ENCODE results near the gene EVC. TPM values are rescaled to one million over a fixed set of nuclear protein-coding genes. Genes with fewer than 3 reads are reported as not detected.
A peak's percentile ranks its signal among the peaks of the same experiment; 100 is the strongest.
"Not testable (repeated sequence)": the region's sequence is repeated elsewhere in the genome, so short reads cannot be mapped to it uniquely, and the experiment has no call there.

Gene EVC
- total and polyA plus RNA-seq, 7 experiments from 2014 or later = 0.37 to 1.5 (median 0.68) TPM; not detected in 2

DNA sequence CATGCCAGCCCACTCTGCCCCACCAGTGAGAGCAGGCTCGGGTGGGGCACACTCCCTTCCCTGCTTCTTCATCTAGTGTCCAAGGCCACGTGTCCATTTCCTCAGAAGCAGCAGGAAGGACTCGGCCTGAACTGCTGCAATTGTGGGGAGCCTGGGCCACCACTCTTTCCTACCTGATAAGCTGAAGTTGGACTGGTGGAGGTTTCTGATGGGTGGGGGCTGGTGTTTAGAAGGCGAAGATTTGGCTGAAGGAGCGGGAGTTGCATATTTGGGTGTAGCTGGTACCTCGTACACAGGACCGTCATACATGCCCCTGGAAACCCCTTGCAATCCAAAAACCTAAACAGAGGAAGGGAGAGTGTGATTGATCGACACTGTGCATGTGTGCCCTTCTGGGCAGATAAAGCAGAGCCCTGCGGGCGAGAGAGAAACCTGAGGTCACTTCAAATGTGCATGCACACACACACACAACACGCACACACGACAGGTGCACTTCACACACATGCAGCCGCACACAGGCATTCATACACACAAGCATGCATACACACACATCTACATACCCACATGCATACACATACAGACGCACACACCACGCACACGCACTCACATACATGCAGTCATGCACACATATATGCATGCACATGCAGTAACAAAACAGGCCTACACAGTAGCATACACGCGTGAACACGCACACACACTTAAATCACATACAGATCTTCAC is 114.5 kb downstream of the EVC start:
- POLR2A ChIA-PET = no interaction called here
- no peaks in the 10 kb centered on the region for H3K36me3 Mint-ChIP-seq

DNA sequence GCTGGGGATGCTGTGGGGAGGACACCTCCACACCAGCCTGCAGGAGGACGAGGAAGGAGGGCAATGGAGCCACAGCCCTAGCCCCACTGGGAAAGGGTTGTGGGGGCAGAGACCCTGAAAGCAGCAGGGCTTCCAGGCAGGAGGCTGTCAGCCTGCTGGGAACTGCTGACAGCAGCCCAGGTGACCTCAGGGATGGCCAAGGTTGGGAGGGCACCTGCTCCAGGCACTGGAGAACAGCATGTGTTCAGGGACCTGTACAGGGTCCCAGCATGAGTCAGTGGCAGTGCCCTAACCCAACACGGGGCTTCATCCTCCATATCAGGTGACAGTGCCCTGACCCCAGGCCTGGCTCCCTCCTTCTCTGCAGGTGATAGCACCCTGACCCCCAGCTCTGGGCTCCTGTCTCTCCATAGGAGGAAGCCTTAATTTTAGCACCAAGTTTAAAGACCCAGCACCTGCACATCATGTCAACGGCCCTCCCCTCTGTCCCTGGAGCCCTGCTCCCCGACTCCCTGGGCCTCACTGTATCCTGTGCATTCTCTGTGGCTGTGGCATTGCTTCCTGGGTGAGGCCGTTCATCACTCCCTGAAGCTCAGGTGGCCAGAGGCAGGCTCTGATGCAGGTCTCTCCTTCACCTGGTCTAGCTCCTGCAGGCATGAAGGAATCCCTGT is 115.6 kb downstream of the EVC start:
- H3K9me3 Mint-ChIP-seq = peaks cover 0 to 2% (median 0%) of the 10 kb centered on the region in 11 donors
- POLR2A ChIA-PET = no interaction called here
- Histone ChIP-seq H3K27ac (ENCODE audit: low read depth, low read length) (no peak overlapping the region), H3K4me1 (ENCODE audit: control insufficient read depth in 2 of 2, insufficient read depth in 2 of 2, low read length in 2 of 2) (no peaks in the 10 kb centered on the region), H3K36me3 (ENCODE audit: control insufficient read depth in 2 of 3, insufficient read depth in 3 of 3, low read length in 3 of 3) (no peaks in the 10 kb centered on the region), H3K27me3 (ENCODE audit: control insufficient read depth in 2 of 2, insufficient read depth in 2 of 2, low read length in 2 of 2) (no peaks in the 10 kb centered on the region), H3K9me3 (ENCODE audit: control insufficient read depth in 2 of 3, low read length in 3 of 3) (no peaks in the 10 kb centered on the region), H3K4me3 (ENCODE audit: low read length) (no peak overlapping the region)
- no peak for DNase-seq
- peaks cover 0 to 40% (median 0%) of the 10 kb centered on the region in 7 donors for H3K4me1 Mint-ChIP-seq
- ATAC-seq = no peak
- intact Hi-C loops (cut with micrococcal nuclease) = no loop called here
- CTCF ChIA-PET = no interaction called here
- peaks cover 4 to 11% (median 6%) of the 10 kb centered on the region in 5 donors for H3K27me3 Mint-ChIP-seq
- no peak overlapping the region for H3K27ac Mint-ChIP-seq
- H3K4me3 Mint-ChIP-seq = no peak overlapping the region
- no peaks in the 10 kb centered on the region for H3K36me3 Mint-ChIP-seq

More for the DNA sequence above, 114.5 kb downstream of the EVC start:
- Mint-ChIP-seq H3K9me3 (peaks cover 0 to 3% (median 0%) of the 10 kb centered on the region in 11 donors), H3K27me3 (peaks cover 4 to 11% (median 6%) of the 10 kb centered on the region in 5 donors), H3K4me1 (peaks cover 0 to 40% (median 0%) of the 10 kb centered on the region in 7 donors), H3K4me3 (no peak overlapping the region), H3K27ac (no peak overlapping the region)
- ATAC-seq = no peak
- Histone ChIP-seq H3K36me3 (ENCODE audit: control insufficient read depth in 2 of 3, insufficient read depth in 3 of 3, low read length in 3 of 3) (no peaks in the 10 kb centered on the region), H3K27ac (ENCODE audit: low read depth, low read length) (no peak overlapping the region), H3K27me3 (ENCODE audit: control insufficient read depth in 2 of 2, insufficient read depth in 2 of 2, low read length in 2 of 2) (no peaks in the 10 kb centered on the region), H3K4me1 (ENCODE audit: control insufficient read depth in 2 of 2, insufficient read depth in 2 of 2, low read length in 2 of 2) (no peaks in the 10 kb centered on the region), H3K4me3 (ENCODE audit: low read length) (no peak overlapping the region), H3K9me3 (ENCODE audit: control insufficient read depth in 2 of 3, low read length in 3 of 3) (no peaks in the 10 kb centered on the region)
- intact Hi-C loops (cut with micrococcal nuclease) = no loop called here
- DNase-seq = no peak
- CTCF ChIA-PET = no interaction called here

DNA sequence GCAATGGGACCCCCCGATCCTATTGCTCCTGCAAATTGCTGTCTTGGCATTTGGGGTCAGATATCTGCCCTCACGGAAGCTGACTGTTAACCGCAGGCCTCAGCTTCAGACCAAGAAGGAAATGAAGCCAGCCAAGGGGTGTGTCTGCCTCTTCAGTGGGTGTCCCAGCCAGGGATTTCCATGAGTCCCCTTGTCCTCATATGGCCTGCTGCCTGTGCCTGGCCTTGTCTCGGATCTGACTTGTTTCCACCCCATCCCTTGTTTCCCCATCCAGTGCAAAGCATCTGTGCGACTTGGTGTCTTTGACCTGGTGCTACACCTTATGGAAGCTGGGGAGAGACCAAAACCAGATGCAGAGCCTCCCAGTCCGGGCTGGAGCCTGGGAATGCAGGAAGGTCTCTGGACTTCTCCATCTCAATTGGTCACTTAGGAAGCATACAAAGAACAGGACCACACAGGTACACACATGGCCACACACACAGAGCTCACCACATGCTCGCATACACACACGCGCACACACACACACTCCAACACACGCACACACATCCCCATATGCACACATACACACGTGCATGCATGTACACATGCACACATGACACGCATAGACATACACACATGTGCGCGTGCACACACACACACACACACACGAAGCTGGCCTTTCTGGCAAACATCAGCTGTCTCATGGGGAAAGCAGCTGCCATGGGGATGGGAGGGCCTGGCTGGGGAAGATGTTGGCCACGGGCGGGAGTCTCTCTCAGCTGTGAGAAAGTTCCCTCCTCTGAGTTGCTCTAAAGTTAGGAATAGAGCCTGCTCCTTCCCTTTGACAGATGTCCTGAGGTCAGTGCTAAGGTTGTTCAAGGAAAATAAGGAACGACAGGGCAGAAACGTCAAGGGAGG is 116.4 kb downstream of the EVC start:
- Histone ChIP-seq H3K36me3 (ENCODE audit: control insufficient read depth in 2 of 3, insufficient read depth in 3 of 3, low read length in 3 of 3) (no peaks in the 10 kb centered on the region), H3K9me3 (ENCODE audit: control insufficient read depth in 2 of 3, low read length in 3 of 3) (no peaks in the 10 kb centered on the region), H3K27me3 (ENCODE audit: control insufficient read depth in 2 of 2, insufficient read depth in 2 of 2, low read length in 2 of 2) (no peaks in the 10 kb centered on the region), H3K4me1 (ENCODE audit: control insufficient read depth in 2 of 2, insufficient read depth in 2 of 2, low read length in 2 of 2) (no peaks in the 10 kb centered on the region), H3K27ac (ENCODE audit: low read depth, low read length) (no peak overlapping the region), H3K4me3 (ENCODE audit: low read length) (no peak overlapping the region)
- no peak for DNase-seq
- intact Hi-C loops (cut with micrococcal nuclease) = no loop called here
- POLR2A ChIA-PET = no interaction called here
- H3K27ac Mint-ChIP-seq = no peak overlapping the region
- H3K27me3 Mint-ChIP-seq = peaks cover 4 to 11% (median 6%) of the 10 kb centered on the region in 5 donors
- CTCF ChIA-PET = no interaction called here
- peaks cover 0 to 2% (median 0%) of the 10 kb centered on the region in 11 donors for H3K9me3 Mint-ChIP-seq
- no peak overlapping the region for H3K4me3 Mint-ChIP-seq
- no peaks in the 10 kb centered on the region for H3K36me3 Mint-ChIP-seq
- ATAC-seq = peak; percentile 29
- peaks cover 0 to 40% (median 0%) of the 10 kb centered on the region in 7 donors for H3K4me1 Mint-ChIP-seq

DNA sequence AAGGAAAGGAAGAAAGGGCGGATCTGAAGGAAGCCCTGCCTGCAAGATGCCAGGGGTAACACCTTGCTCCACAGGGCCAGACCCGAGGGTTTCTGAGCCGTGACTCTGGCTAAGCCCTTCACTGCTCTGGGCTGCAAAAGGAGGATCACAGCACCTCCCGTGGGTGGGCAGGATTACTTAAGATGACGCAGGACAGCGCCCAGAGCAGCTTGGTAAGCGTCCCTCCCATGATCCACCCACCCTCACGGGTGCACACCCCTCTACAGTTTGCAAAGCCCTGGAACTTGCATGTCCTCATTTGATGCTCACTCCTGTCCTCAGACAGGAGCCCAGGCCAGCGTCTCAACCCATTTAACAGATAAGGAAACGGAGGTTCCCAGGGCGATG is 117.0 kb downstream of the EVC start:
- Mint-ChIP-seq H3K4me1 (peaks cover 0 to 34% (median 0%) of the 10 kb centered on the region in 7 donors), H3K27ac (no peak overlapping the region), H3K36me3 (no peaks in the 10 kb centered on the region), H3K4me3 (no peak overlapping the region), H3K9me3 (peaks cover 0 to 2% (median 0%) of the 10 kb centered on the region in 11 donors), H3K27me3 (peaks cover 4 to 11% (median 6%) of the 10 kb centered on the region in 5 donors)
- intact Hi-C loops (cut with micrococcal nuclease) = no loop called here
- H3K27me3 ChIP-seq (ENCODE audit: control insufficient read depth in 2 of 2, insufficient read depth in 2 of 2, low read length in 2 of 2) = no peaks in the 10 kb centered on the region
- no peak overlapping the region for H3K4me3 ChIP-seq (ENCODE audit: low read length)
- ChIA-PET CTCF (no interaction called here), POLR2A (no interaction called here)
- no peak for ATAC-seq
- H3K9me3 ChIP-seq (ENCODE audit: control insufficient read depth in 2 of 3, low read length in 3 of 3) = no peaks in the 10 kb centered on the region
- H3K36me3 ChIP-seq (ENCODE audit: control insufficient read depth in 2 of 3, insufficient read depth in 3 of 3, low read length in 3 of 3) = no peaks in the 10 kb centered on the region
- no peak overlapping the region for H3K27ac ChIP-seq (ENCODE audit: low read depth, low read length)
- DNase-seq = no peak
- no peaks in the 10 kb centered on the region for H3K4me1 ChIP-seq (ENCODE audit: control insufficient read depth in 2 of 2, insufficient read depth in 2 of 2, low read length in 2 of 2)

DNA sequence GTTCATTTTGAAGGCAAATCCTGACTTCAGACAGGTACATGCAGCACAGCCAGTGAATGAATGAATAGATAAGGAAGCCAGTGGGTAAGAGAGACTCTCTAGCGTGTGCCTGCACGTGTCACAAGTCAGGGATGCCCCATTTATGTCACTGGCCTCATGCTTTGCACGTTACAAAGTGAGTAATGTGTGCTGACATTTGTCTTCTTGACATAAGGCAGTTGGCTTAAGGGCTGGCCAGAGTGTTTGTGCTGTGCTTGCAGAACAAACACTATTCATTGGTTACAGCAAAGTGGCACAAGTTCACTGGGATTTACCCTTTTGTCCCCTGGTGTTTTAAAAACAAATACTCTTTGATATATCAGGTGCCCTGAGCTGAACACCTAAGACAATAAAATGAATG is 125.9 kb downstream of the EVC start:
- peaks cover 0 to 14% (median 3%) of the 10 kb centered on the region in 5 donors for H3K27me3 Mint-ChIP-seq
- Histone ChIP-seq H3K27me3 (ENCODE audit: control insufficient read depth in 2 of 2, insufficient read depth in 2 of 2, low read length in 2 of 2) (no peaks in the 10 kb centered on the region), H3K4me3 (ENCODE audit: low read length) (no peak overlapping the region), H3K27ac (ENCODE audit: low read depth, low read length) (no peak overlapping the region), H3K9me3 (ENCODE audit: control insufficient read depth in 2 of 3, low read length in 3 of 3) (no peaks in the 10 kb centered on the region), H3K36me3 (ENCODE audit: control insufficient read depth in 2 of 3, insufficient read depth in 3 of 3, low read length in 3 of 3) (no peaks in the 10 kb centered on the region), H3K4me1 (ENCODE audit: control insufficient read depth in 2 of 2, insufficient read depth in 2 of 2, low read length in 2 of 2) (no peaks in the 10 kb centered on the region)
- CTCF ChIA-PET = no interaction called here
- H3K27ac Mint-ChIP-seq = no peak overlapping the region
- DNase-seq (no peak), ATAC-seq (no peak)
- H3K4me3 Mint-ChIP-seq = no peak overlapping the region
- POLR2A ChIA-PET = no interaction called here
- H3K9me3 Mint-ChIP-seq = peaks cover 0 to 6% (median 0%) of the 10 kb centered on the region in 11 donors
- H3K4me1 Mint-ChIP-seq = peaks cover 0 to 1% (median 0%) of the 10 kb centered on the region in 7 donors
- H3K36me3 Mint-ChIP-seq = no peaks in the 10 kb centered on the region
- intact Hi-C loops (cut with micrococcal nuclease) = no loop called here

DNA sequence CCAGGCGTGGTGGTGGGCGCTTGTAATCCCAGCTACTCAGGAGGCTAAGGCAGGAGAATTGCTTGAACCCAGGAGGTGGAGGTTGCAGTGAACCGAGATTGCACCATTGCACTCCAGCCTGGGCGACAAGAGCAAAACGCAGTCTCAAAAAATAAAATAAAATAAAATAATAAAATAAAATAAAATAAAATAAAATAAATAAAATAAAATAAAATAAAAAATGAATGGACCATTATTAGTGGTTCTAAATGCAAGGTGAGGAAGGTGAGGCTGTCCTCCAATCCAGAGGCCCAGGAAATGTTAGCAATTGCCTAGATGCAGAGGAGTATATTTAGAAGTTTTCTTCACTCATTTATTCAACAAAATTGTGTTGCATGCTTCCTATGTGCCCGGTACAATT is 126.5 kb downstream of the EVC start:
- H3K4me1 ChIP-seq (ENCODE audit: control insufficient read depth in 2 of 2, insufficient read depth in 2 of 2, low read length in 2 of 2); ATAC-seq; H3K4me1 Mint-ChIP-seq; POLR2A ChIA-PET; H3K4me3 Mint-ChIP-seq; H3K9me3 Mint-ChIP-seq; H3K36me3 Mint-ChIP-seq; H3K36me3 ChIP-seq (ENCODE audit: control insufficient read depth in 2 of 3, insufficient read depth in 3 of 3, low read length in 3 of 3); DNase-seq; intact Hi-C loops (cut with micrococcal nuclease); H3K9me3 ChIP-seq (ENCODE audit: control insufficient read depth in 2 of 3, low read length in 3 of 3); H3K27ac Mint-ChIP-seq; H3K4me3 ChIP-seq (ENCODE audit: low read length); CTCF ChIA-PET; H3K27ac ChIP-seq (ENCODE audit: low read depth, low read length); H3K27me3 ChIP-seq (ENCODE audit: control insufficient read depth in 2 of 2, insufficient read depth in 2 of 2, low read length in 2 of 2): not testable (repeated sequence)
- H3K27me3 Mint-ChIP-seq = peaks cover 0 to 14% (median 3%) of the 10 kb centered on the region in 5 donors
